HepG2 (cell line): ENCODE data around the gene NEURL4. TPM values are rescaled to one million over a fixed set of nuclear protein-coding genes. Genes with fewer than 3 reads are reported as not detected.

ENCODE experiments used
- AGO2 ChIP-seq: fragments of 200-400 bp; formaldehyde crosslinking; optimal IDR thresholded peaks from 2 replicates; pipeline ENCODE3; 2017; ENCODE audit warnings: mild to moderate bottlenecking, low read depth, low read length, moderate library complexity
- BATF2 ChIP-seq: sonication (generic); formaldehyde crosslinking; IDR thresholded peaks from 2 replicates; pipeline ENCODE4 v1.8.0; 2022; ENCODE audit warnings: mild to moderate bottlenecking, missing genetic modification reagents, moderate library complexity
- BRD4 ChIP-seq: sonication (generic); formaldehyde crosslinking; IDR thresholded peaks from 2 replicates; pipeline ENCODE4 v1.4.0; 2020; ENCODE audit warnings: missing genetic modification reagents
- CEBPZ ChIP-seq: IDR thresholded peaks from 2 replicates; pipeline ENCODE4 v1.6.1; 2012; ENCODE audit warnings: low read length, improper control_type of control experiment
- DMAP1 ChIP-seq: IDR thresholded peaks from 2 replicates; pipeline ENCODE4 v1.6.1; 2016
- EEA1 ChIP-seq: sonication (generic); formaldehyde crosslinking; IDR thresholded peaks from 2 replicates; pipeline ENCODE4 v1.5.1; 2020; ENCODE audit warnings: mild to moderate bottlenecking, missing genetic modification reagents, borderline replicate concordance
- HMGA1 ChIP-seq: sonication (generic); formaldehyde crosslinking; conservative IDR thresholded peaks from 2 replicates; pipeline ENCODE4 v1.4.0; 2020; ENCODE audit warnings: missing genetic modification reagents
- HMGXB4 ChIP-seq, 2 experiments: sonication (generic) in 1 of 2; formaldehyde crosslinking in 1 of 2; IDR thresholded peaks; 2 replicates each; pipeline versions ENCODE4 v1.4.0 to v1.6.1; 2018 to 2020; ENCODE audit warnings: missing genetic modification reagents in 2 of 2, borderline replicate concordance in 1 of 2, low read depth in 1 of 2, mild to moderate bottlenecking in 1 of 2, missing biosample characterization in 1 of 2
- MEF2D ChIP-seq: sonication (generic); formaldehyde crosslinking; IDR thresholded peaks from 2 replicates; pipeline ENCODE4 v1.5.1; 2020; ENCODE audit warnings: mild to moderate bottlenecking, missing genetic modification reagents
- MIXL1 ChIP-seq: IDR thresholded peaks from 2 replicates; pipeline ENCODE4 v1.6.1; 2016
- PBX2 ChIP-seq: IDR thresholded peaks from 2 replicates; pipeline ENCODE4 v1.6.1; 2016; ENCODE audit warnings: control low read depth
- RBFOX2 ChIP-seq: fragments of 200-400 bp; formaldehyde crosslinking; IDR thresholded peaks from 2 replicates; pipeline ENCODE4 v1.6.1; 2017; ENCODE audit warnings: low read depth, mild to moderate bottlenecking, low read length
- SAP130 ChIP-seq: IDR thresholded peaks from 2 replicates; pipeline ENCODE4 v1.6.1; 2016; ENCODE audit warnings: low read depth
- SP4 ChIP-seq: sonication (generic); formaldehyde crosslinking; IDR thresholded peaks from 2 replicates; pipeline ENCODE4 v1.8.1; 2023; ENCODE audit warnings: mild to moderate bottlenecking, missing genetic modification reagents
- STAT5B ChIP-seq: sonication (generic); formaldehyde crosslinking; IDR thresholded peaks from 2 replicates; pipeline ENCODE4 v1.4.0; 2020; ENCODE audit warnings: missing genetic modification reagents
- THRA ChIP-seq: sonication (generic); formaldehyde crosslinking; IDR thresholded peaks from 2 replicates; pipeline ENCODE4 v1.4.0; 2020; ENCODE audit warnings: missing genetic modification reagents, borderline replicate concordance
- TMF1 ChIP-seq: sonication (generic); formaldehyde crosslinking; IDR thresholded peaks from 2 replicates; pipeline ENCODE4 v1.8.1; 2022; ENCODE audit warnings: low read depth, missing genetic modification reagents
- YY1 ChIP-seq: IDR thresholded peaks from 2 replicates; pipeline ENCODE4 v1.6.1; 2011; ENCODE audit warnings: low read length, low read depth, moderate library complexity, mild to moderate bottlenecking; ENCODE audit not compliant: insufficient read depth, insufficient replicate concordance
- ZBTB46 ChIP-seq: sonication (generic); formaldehyde crosslinking; IDR thresholded peaks from 2 replicates; pipeline ENCODE4 v1.4.0; 2020; ENCODE audit warnings: mild to moderate bottlenecking, missing genetic modification reagents, borderline replicate concordance
- ZNF260 ChIP-seq: sonication (generic); formaldehyde crosslinking; IDR thresholded peaks from 2 replicates; pipeline ENCODE4 v1.4.0; 2020; ENCODE audit warnings: missing genetic modification reagents, low read depth, mild to moderate bottlenecking, borderline replicate concordance
- ZNF558 ChIP-seq: sonication (generic); formaldehyde crosslinking; IDR thresholded peaks from 2 replicates; pipeline ENCODE4 v1.9.0; 2022; ENCODE audit warnings: mild to moderate bottlenecking, missing genetic modification reagents, borderline replicate concordance
- polyA plus RNA-seq, 8 experiments: library from polyadenylated mRNA; depleted of rRNA in 3 of 8; stranded (reverse) in 7 of 8; unstranded in 1 of 8; fragments of >200 nt; fragmentation: Illumina TruSeq in 4 of 8; extraction: Trizol in 4 of 8; gene quantifications; 2 replicates each; pipeline versions ENCODE4 v1.2.1 to v1.2.3, GENCODE V29; 2011 to 2016; ENCODE audit warnings: low read depth in 4 of 8, missing spikeins in 1 of 8, mixed read lengths in 1 of 8; ENCODE audit not compliant: insufficient read depth in 1 of 8
- total RNA-seq, 5 experiments: library from RNA; depleted of rRNA; stranded (reverse); fragments of >200 nt; fragmentation: Illumina TruSeq; extraction: Trizol; gene quantifications; 2 replicates each; pipeline ENCODE4 v1.2.3, GENCODE V29; 2016; ENCODE audit warnings: low read depth in 1 of 5

The NEURL4 gene
- total and polyA plus RNA-seq, 2 of the 13 experiments (the other 11 are each of a cell fraction or from before 2014, with no cell fraction given) = 14.8 to 15.7 TPM

- TF ChIP-seq ZBTB46 (CRISPR knock-in tag) (no peak), DMAP1 (CRISPR knock-in tag) (no peak), HMGXB4 (CRISPR knock-in tag; IDR thresholded peaks at IDR 0.05; ENCODE audit: borderline replicate concordance in 1 of 2, low read depth in 1 of 2) (peak; percentile 48 to 79; a peak in 3 of 4 replicates), BATF2 (CRISPR knock-in tag) (no peak), ZNF260 (CRISPR knock-in tag) (no peak), HMGA1 (CRISPR knock-in tag) (no peak), AGO2 (no peak), ZNF558 (CRISPR knock-in tag) (no peak), RBFOX2 (no peak), SP4 (peak; percentile 42; the same call in 1 of the 2 replicates), MEF2D (CRISPR knock-in tag) (no peak), CEBPZ (no peak), TMF1 (CRISPR knock-in tag) (no peak), SAP130 (CRISPR knock-in tag) (peak; percentile 66), YY1 (peak; percentile 60), STAT5B (CRISPR knock-in tag) (no peak), PBX2 (CRISPR knock-in tag) (no peak), THRA (0 out of 2 replicates have a peak, but pooled peaks have one; percentile 55), BRD4 (CRISPR knock-in tag) (no peak), MIXL1 (CRISPR knock-in tag) (no peak), EEA1 (CRISPR knock-in tag) (no peak)
These were observed 27.0 kb upstream of the NEURL4 start (continued) for GRCh38 chr17:7356072-7356549.
